ELF-1 (cell line): ENCODE data around the gene ADAM15.
A peak's percentile ranks its signal among the peaks of the same experiment; 100 is the strongest.

Experiments
- DNase-seq: peaks from one replicate; pipeline ENCODE4 v3.0.0-alpha.2; 2016; ENCODE audit warnings: low read depth, low spot score

Gene ADAM15

DNA sequence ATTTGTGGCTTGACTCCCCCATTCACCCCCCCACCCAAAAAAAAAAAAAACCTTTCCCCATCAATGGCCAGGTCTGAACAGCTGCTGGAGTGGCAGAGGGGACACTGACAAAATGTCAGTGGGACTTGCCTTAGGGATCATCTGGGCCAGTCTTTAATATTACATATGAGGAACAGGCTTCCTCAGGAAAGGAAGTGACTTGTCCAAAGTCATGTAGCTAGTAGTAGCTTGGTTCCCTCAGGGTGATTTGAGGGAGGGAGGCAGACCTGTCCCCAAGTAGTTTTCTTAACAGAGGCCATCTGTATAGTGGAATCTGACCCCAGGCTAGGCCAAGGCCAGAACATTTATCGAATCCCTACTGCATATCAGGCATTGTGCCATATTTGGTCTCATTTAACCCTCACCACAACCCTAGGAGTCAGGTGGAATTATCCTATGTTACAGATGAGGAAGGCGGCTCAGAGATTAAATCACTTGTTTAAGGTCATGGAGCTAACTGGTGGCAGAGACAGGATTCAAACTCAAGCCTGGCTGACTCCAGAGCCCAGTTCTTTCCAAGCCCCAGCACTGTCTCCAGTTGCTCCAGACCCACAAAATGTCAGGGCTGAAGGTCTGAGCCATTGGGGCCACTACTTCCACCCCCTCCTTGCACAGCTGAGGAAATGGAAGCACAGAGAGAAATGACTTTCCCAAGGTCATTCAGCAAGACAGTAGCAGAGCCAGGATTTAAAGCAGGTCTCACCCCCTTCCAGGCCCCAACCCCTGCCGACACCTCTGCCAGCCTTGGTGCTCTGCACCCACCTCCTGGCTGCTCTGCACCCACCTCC, 38.1 kb upstream of the ADAM15 start:
- no peak for DNase-seq

DNA sequence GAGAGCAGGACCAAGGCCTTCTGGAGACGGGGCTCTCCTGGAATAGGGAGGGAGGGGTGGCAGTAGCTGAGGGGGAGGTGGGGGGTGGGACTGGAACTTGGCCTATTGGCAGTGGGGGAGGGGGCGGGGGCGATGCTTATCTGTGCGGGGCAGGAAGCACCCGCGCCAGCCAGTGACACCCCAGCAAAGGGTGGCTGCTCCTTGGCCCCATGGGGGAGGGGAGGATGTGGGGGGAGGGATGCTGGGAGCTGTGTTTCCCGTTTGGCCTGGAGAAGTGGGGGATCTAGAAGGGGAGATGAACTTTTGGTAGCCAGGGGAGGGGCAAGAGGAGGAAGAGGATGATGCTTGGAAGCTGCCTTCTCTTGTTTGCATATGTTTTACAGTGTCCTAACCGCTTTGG, 37.5 kb upstream of the ADAM15 start:
- DNase-seq, result no peak

DNA sequence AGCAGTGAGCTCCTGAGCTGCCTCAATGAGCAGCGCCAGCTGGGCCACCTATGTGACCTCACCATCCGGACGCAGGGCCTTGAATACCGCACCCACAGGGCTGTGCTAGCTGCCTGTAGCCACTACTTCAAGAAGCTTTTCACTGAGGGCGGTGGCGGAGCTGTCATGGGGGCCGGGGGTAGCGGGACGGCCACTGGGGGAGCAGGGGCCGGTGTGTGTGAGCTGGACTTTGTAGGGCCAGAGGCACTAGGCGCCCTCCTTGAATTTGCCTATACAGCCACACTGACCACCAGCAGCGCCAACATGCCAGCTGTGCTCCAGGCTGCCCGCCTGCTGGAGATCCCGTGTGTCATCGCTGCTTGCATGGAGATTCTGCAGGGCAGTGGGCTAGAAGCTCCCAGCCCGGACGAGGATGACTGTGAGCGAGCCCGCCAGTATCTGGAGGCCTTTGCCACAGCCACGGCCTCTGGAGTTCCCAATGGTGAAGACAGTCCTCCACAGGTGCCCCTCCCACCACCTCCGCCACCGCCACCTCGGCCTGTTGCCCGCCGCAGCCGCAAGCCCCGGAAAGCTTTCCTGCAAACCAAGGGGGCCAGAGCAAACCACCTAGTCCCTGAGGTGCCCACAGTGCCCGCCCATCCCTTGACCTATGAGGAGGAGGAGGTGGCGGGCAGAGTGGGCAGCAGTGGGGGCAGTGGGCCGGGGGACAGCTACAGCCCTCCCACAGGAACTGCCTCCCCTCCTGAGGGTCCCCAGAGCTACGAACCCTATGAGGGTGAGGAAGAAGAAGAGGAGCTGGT, 36.2 kb upstream of the ADAM15 start:
- DNase-seq, result no peak

DNA sequence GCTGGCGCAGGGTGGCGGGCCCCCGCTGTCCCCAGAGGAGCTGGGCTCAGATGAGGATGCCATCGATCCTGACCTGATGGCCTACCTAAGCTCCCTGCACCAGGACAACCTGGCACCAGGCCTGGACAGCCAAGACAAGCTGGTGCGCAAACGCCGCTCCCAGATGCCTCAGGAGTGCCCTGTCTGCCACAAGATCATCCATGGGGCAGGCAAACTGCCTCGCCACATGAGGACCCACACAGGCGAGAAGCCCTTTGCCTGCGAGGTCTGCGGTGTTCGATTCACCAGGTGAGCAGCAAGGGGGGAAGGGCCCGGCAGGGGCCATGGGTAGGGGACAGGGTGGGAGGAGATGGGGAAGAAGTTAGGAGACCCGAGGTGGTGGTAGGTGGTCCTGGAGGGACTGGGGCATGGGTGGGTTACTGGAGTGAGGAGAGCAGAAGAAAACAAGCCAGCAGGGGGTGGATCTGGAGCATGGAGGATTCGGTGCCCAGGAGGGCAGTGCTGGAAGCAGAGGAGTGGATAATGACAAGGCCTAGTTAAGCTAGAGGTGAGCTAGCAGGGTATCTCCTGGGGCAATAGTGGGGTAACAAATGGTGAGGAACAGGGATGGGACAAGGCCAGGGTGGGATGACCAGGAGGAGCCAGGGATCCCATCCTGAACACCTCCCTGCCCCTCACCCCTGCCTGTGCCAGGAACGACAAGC, 35.4 kb upstream of the ADAM15 start:
- no peak for DNase-seq

DNA sequence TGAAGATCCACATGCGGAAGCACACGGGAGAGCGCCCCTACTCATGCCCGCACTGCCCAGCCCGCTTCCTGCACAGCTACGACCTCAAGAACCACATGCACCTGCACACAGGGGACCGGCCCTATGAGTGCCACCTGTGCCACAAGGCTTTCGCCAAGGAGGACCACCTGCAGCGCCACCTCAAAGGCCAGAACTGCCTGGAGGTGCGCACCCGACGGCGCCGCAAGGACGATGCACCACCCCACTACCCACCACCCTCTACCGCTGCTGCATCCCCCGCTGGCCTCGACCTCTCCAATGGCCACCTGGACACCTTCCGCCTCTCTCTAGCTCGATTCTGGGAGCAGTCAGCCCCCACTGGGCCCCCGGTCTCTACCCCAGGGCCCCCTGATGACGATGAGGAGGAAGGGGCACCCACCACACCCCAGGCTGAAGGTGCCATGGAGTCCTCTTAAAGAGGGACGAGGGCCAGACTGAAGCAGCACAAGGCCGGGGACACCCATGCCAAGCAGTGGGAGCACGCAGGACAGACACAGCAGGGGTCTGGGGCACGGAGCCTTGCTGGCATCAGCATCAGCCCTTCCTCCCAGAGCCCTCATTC, 34.8 kb upstream of the ADAM15 start:
- DNase-seq, result no peak

DNA sequence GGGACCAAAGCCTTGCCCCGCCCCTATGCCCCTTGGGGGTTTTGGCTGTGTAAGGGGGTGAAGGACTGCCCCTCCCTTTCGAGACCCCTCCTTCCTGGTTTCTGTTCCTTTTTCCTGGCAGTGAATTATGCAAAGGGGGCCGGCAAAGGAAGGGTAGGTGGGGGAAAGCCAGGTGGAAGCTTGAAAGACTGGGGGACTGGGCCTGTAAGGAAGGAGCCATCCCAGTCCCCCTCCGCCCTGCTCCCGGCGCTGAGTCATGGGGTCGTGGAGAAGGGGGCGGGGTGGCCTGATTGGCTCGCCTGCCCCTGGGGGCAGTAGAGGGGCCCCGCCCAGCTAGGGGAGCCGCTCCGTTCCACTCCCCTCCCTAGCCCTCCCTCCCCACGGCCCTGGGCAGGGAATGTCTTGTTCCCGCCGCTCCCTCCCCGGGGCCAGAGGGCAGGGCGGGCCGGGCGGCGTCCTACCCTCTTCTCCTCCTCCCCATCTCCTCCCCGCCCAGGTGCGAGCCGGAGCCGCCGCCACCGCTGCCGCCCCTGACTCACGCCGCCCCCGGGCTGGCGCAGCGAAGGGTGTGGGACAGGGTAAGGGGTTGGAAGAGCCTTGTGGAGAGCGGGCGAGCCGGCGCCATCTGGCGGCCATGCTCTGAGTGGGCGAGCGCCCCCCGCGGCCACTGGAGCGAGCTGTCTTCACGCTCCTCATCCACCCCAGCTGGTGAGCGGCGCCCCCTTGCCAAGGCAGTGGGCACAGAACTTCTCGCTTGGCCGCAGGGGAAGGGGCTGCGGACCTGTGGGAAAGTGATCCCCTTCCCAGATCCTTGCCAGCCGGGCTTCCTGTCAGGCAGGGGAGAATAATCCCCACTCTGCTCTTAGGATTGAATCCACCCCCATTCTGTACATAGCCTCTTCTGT, 33.8 kb upstream of the ADAM15 start:
- DNase-seq, result peak; percentile 99

DNA sequence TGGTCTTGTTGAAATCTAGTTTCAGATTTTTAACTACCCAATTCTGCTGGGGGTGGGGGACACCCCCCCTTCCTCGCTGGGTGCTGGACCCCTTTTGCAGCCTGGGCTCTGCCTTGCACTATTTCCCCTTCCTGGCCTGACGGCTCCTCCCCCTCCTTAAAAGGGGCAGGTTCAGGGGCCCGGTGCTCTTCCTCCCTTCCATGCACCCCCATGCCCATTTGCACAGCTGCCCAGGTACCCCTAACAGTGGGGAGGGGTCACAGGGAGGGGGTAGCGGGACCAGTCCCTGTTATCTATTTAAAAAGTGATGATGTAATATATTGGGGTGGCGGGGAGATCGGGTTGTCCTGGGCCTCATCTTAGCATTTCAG, 33.2 kb upstream of the ADAM15 start:
- DNase-seq, result no peak

DNA sequence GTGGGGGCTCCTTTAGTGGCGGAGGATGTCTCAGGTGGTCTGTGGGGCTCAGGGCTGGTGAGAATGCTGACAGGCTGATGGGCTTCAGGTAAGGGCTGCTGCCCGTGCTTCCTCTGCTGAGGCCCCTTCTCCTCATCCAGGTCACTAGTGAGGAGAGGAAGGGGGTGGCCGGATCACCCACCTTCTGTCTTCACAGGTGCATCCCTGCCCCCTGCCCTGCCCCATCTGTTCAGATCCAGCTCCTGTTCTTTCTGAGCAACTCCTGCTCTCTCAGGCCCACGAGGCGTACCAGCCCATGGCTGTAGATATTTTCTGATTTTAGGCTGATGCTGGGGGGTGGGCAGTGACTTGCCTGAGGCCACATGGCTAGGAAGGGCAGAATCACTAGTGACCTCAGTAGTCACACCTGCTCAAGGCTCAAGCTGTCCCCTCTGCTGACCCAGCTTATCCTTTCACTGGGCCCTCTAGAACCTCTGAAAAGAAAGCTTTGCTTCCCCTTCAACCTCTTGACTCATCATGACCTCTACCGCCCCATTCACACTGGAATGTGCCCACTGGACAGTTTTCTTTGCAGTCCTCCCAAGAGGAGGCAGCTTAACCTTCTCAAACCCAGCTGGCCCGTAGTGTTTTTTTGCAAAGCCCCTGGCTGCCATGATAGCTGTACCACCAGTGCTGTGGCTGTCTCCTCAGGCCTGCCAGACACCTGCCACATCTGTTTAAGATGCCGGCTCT, 32.3 kb upstream of the ADAM15 start:
- DNase-seq, result no peak

DNA sequence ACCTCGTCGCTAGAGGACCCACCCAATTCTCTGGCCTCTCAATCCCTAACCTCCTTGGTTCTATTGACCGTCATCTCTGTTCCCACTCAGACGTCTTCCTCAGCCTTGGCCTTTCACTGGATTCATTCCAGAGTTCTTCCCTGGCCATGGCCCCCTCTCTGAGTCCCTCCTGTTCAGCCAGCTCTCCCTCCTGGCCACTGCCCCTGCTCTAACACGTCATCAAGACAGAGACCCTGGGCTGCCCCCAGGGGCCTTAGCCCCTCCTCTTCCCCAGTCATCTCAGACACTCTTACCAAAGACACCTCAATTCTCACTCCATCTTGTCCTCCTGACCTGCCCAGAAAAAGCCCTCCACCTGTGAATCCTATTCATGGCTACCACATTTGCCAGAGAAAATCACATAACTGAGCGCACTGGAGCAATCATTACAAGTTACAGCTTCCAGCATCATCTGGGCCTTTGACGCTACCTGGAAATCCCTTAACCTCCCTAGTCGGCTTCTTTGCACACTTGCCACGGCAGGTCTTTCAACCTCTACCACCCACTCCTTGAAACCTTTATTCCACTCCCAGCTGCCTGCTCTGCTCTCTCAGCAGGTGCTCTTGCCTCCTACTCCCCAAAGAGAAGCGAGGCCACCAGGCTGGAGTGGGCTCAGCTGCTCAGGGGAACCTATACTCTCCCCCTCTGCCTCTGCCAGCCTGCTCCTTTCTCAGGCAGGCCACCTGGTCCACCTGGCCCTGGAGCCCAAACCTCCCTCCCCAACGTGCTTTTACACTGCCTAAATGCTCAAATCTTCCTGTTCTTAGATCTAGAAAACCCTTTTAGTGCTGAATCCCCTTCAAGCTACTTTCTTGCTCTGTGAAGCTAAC, 31.5 kb upstream of the ADAM15 start:
- no peak for DNase-seq

DNA sequence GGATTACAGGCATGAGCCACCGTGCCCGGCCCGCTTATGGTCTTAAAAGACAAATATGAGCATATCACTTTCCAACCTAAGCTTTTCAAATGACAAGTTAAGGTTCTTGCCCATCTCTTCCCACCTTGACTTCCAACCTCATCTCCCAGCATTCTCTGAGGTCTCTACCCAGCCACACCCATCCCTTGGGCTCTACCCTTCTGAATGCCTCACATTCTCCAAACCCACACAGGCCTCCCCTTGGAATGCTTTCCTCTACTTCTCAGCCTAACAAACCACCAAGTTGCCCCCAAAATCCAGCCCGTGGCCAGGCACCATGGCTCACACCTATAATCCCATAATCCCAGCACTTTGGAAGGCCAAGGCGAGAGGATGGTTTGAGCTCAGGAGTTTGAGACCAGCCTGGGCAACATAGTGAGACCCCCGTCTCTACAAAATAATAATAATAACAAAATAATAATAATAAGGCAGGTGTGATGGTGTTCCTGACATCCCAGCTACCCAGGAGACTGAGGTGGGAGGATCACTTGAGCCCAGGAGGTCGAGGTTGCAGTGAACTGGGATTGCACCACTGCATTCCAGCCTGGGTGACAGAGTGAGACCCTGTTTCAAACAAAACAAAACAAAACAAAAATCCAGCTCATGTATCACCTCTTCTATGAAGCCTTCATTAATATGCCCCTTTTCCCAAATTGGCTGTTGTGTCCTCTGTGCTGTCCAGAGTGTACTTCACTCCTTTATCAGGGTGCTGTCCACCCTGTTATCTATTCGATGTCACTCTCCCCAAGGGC, 28.8 kb upstream of the ADAM15 start:
- peak; percentile 39 for DNase-seq

DNA sequence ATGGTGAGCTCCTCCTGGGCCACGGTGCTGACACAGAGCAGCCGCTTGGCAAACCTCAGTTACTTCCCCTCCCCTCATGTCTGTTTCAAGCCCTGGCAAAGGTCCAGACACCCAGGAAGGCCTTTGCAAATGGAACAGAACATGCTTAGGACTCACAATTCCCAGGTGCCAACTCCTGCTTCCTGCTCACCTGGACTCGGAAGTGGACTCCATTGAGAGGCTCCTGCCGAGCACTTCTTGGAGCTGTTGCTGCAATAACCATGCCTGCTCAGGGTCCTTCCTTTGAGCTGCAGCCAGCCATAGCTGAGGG, 28.2 kb upstream of the ADAM15 start:
- DNase-seq, result no peak

DNA sequence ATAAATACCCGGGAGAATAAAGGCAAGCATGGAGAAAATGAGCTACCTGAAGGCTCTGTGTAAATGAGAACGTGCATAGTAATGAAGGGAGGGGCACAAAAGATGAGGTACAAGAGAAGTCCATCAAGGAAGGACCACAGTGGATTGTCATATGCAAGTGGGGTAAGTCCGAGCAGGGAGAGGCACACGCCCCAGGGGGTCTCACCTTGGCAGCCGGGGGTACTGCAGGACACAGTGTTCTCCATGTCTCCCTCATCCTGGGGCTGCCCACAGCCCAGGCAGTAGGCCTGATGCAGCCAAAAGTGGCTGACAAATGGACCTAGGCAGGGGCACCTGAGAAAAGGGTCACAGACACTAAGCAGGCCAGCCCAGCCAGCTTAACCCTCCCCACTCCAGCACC, 27.5 kb upstream of the ADAM15 start:
- DNase-seq, result no peak

DNA sequence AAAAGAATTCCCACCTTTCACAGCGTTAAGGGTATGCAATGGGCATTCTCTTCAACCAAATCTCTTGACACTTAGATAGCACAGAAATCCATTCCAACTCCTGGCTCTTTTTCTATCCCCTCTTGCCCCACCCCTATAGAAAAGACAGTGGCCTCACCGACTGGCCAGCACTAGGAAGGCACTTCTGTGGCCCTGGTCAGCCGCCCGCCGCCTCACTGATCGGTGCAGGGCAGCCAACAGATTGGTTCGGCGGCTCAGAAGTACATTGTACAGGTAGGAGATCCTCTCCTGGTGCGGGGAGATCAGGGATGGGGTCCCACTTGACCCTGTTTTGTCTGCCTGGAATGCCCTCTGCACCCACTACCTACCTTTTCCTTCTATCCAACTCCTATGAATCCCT, 26.8 kb upstream of the ADAM15 start:
- no peak for DNase-seq

DNA sequence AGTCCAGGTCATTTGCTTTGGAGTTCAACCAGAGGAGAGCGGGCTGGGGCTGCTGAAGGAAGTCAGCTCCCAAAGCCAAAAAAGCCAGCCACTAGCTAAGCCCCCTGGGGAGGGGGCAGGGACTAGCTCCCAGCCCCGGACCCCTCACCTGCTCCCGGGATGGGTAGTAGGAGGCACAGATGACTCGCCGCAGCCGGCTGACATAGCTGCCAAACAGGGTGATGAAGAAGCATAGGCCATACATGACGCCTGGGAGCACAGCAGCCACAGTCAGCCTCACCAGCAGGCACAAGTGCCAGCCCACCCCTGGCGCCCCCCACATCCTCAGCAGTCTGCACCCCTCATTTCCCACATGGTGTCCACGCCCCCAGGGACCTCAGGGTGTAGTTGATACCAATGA, 25.0 kb upstream of the ADAM15 start:
- DNase-seq, result no peak

DNA sequence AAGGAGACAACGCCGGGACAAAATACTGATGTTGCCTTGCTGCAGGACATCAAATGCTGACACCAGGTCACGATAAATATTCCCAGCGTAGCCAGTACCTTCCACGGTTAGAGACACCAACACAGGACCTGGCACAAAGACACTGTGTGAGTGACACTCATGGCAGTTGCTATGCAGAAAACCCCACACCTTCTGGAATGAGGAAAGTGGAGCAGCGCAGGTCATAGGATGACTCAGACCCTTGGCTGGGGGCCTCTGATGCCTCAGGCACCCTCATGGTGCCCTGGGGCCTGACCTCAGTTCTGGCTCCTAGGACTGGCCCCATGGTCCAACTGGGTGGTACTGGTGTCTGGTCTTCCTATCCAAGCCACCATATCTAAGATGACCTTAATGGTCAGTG, 24.5 kb upstream of the ADAM15 start:
- DNase-seq, result no peak

DNA sequence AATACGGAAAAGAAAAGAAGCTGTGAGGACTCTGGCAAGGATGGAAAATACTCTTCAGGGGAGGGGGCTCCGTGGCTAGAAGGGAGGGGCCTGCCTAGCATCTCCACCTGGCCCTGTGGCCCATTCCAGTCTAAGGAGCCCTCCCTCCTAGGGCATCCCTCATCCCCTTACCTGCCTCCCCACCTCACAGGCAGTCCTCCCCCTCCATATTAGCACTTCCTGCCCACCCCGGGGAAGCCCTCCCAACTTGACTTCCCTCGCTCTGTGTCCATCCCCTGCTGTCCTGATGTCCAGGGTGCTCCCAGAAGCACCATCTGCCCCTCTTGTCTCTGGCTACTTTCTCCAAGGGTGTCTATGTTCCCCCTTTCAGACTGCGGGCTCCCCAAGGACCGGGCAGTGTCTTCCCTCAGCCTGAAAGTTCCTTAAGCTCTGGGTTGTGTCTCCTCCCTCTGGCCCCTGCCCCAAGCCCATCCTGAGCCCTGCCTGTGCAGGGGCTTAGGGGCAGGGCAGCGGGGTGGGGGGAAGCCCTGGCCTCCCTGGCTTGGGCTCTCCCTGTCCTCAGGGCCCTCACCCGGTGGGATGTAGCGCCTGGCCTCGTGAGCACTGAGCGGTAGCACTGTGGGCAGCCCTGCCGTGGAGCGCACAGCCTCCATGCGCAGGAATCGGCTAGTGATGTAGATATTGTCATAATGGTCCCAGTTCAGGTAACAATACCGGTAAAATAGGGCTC, 21.4 kb upstream of the ADAM15 start:
- no peak for DNase-seq

DNA sequence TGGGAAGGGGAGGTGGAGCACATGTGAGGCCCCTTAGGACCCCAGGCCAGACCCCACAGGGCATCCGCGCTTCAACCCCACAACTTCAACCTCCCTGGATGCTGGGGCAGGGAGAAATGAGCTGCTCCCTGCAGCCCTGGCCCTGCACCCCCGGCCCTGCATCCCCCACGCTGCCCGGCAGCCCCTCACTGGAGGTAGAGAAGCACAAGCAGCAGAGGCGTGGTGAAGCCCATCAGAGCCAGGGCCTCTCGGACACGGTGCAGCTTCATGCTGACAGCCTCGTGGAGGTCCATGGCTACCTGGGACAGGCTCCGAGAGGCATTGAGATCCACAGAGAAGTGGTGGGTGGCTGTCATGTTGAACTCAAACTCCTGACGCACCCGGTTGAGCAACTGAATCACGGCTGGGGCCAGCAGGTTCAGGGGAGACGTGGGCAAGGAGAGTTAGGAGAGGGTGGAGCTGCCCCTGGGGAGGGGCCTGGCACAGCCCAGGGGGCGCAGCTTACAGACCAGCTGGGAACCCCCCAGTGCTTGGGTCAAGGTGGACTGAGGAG, 20.8 kb upstream of the ADAM15 start:
- no peak for DNase-seq

DNA sequence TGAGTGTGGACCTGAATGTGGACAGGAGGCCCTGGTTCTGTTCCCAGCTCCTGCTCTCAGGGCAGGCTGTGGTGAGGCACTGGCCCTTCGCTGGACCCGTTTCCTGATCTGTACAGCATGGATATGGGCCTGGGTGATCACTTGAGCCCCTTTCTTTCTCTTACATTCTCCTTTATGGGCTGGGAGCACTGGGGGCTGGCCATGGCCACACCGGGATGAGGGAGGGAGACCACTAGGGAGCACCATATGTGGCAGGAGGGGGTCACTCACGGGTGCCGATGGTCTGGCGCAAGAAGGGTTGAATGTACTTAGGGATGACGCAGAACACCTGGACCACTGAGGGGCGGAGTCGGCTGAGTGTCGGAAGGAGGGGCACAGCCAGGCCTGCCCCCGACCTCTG, 20.2 kb upstream of the ADAM15 start:
- DNase-seq, result no peak
